BJ (cell line): ENCODE measurements around the gene KIF13A. TPM values are rescaled to one million over a fixed set of nuclear protein-coding genes. Genes with fewer than 3 reads are reported as not detected.

Experiments
- CTCF ChIA-PET: fragments of 350-600 bp; formaldehyde crosslinking; extraction: SDS; loops from one replicate; lab custom pipeline; 2021; ENCODE audit warnings: antibody characterized with exemption, inconsistent platforms; lab: Yijun Ruan, JAX
- POLR2A ChIA-PET: fragments of 300-600 bp; sonication (Branson Sonifier 250); formaldehyde crosslinking; extraction: SDS; loops from one replicate; lab custom pipeline; 2021; ENCODE audit warnings: antibody characterized with exemption; lab: Charles Lee
- DNase-seq: peaks from one replicate; pipeline ENCODE4 v3.0.0-alpha.2; 2011; ENCODE audit warnings: low read depth
- H3K27me3 ChIP-seq: 2 replicates; pipeline ENCODE4 v1.6.0; 2011; ENCODE audit warnings: low read length; ENCODE audit not compliant: control insufficient read depth, insufficient read depth
- H3K36me3 ChIP-seq: 2 replicates; pipeline ENCODE4 v1.5.1; 2011; ENCODE audit warnings: low read length; ENCODE audit not compliant: control insufficient read depth, insufficient read depth
- H3K4me3 ChIP-seq: 2 replicates; pipeline ENCODE4 v1.5.1; 2011; ENCODE audit warnings: low read depth, mild to moderate bottlenecking, control low read depth, low read length
- polyA plus RNA-seq: library from polyadenylated mRNA; depleted of rRNA; stranded (reverse); fragments of >200 nt; gene quantifications from 2 replicates; pipeline ENCODE4 v1.2.3, GENCODE V29; 2011
- TF ChIP-seq, protein P1 (sequence below): IDR thresholded peaks from 2 replicates; pipeline ENCODE4 v1.5.1; 2011; ENCODE audit warnings: low read depth, mild to moderate bottlenecking, control low read depth, inconsistent platforms, low read length, moderate library complexity; ENCODE audit not compliant: insufficient read depth

Gene KIF13A
- polyA plus RNA-seq, 1 experiment: 41.4 TPM

DNA sequence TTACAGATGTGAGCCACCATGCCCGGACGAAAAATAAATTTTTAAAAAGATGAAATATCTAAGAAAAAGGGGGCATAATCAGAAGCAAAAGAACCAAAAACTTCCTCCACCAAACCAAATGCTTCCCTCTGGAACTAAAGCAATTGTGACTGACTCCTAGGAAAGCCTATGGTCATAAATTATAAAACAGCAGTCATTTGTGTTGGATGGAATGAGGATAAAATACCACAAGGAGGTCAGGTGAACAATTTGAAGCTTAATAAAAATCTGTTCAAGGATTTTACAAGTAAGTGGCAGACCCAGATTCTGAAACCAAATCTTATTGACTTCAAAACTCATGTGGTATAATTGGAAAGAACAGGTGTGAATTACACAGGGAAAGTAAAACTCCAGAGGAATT lies 114.5 kb downstream of the KIF13A start:
- CTCF ChIA-PET: no interaction called here
- TF ChIP-seq, protein P1, sequence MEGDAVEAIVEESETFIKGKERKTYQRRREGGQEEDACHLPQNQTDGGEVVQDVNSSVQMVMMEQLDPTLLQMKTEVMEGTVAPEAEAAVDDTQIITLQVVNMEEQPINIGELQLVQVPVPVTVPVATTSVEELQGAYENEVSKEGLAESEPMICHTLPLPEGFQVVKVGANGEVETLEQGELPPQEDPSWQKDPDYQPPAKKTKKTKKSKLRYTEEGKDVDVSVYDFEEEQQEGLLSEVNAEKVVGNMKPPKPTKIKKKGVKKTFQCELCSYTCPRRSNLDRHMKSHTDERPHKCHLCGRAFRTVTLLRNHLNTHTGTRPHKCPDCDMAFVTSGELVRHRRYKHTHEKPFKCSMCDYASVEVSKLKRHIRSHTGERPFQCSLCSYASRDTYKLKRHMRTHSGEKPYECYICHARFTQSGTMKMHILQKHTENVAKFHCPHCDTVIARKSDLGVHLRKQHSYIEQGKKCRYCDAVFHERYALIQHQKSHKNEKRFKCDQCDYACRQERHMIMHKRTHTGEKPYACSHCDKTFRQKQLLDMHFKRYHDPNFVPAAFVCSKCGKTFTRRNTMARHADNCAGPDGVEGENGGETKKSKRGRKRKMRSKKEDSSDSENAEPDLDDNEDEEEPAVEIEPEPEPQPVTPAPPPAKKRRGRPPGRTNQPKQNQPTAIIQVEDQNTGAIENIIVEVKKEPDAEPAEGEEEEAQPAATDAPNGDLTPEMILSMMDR: no peak
- H3K36me3 ChIP-seq: no peaks in the 10 kb centered on the region
- H3K27me3 ChIP-seq: no peaks in the 10 kb centered on the region
- POLR2A ChIA-PET: no interaction called here
- no peak for DNase-seq
- no peak overlapping the region for H3K4me3 ChIP-seq

DNA sequence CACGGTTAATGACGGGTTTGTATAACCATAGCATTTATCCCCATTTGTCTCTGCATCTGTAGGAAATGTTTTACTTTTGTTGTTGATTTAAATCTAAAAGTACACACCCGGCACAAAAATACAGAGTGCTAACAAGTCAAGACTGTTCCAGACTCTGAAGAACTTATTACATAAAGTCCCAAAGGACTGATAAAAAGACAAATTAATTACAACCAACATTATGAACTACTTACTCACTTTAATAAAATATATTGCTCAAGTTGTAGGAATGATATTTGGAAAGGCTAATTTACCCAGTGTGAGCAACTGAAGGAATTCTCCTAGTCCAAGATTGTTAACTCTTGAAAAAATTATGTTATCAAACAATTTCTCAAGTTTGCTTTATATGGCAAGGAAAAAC lies 115.6 kb downstream of the KIF13A start:
- TF ChIP-seq, protein P1: no peak
- Histone ChIP-seq H3K4me3 (no peak overlapping the region), H3K36me3 (no peaks in the 10 kb centered on the region), H3K27me3 (no peaks in the 10 kb centered on the region)
- POLR2A ChIA-PET: no interaction called here
- no peak for DNase-seq
- CTCF ChIA-PET: interaction anchor here (0.5 to 1.0 kb wide), 2 partner anchors 9 to 170 kb away, joined by 3 to 4 read pairs; no protein-coding TSS in a partner anchor

DNA sequence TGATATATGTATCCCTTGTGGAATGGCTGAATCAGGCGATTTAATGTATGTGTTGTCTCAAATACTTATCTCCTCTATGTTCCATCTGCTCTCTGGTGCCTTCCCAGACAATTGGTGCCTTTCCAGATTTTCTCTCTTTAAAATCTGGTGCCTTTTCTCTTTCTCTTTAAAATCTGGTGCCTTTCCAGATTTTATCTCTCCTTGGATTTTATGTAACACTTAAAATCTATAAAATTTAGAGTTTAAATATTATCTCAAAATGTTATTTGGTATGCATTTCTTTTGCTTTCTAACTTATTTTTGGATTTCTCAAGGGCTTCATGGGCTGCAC lies 116.3 kb downstream of the KIF13A start:
- no peaks in the 10 kb centered on the region for H3K36me3 ChIP-seq
- TF ChIP-seq, protein P1: no peak
- no peaks in the 10 kb centered on the region for H3K27me3 ChIP-seq
- no peak for DNase-seq
- ChIA-PET POLR2A (no interaction called here), CTCF (interaction anchor here (1.0 kb wide), 1 partner anchor 10 kb away, joined by 3 read pairs; no protein-coding TSS in a partner anchor)
- H3K4me3 ChIP-seq: no peak overlapping the region

DNA sequence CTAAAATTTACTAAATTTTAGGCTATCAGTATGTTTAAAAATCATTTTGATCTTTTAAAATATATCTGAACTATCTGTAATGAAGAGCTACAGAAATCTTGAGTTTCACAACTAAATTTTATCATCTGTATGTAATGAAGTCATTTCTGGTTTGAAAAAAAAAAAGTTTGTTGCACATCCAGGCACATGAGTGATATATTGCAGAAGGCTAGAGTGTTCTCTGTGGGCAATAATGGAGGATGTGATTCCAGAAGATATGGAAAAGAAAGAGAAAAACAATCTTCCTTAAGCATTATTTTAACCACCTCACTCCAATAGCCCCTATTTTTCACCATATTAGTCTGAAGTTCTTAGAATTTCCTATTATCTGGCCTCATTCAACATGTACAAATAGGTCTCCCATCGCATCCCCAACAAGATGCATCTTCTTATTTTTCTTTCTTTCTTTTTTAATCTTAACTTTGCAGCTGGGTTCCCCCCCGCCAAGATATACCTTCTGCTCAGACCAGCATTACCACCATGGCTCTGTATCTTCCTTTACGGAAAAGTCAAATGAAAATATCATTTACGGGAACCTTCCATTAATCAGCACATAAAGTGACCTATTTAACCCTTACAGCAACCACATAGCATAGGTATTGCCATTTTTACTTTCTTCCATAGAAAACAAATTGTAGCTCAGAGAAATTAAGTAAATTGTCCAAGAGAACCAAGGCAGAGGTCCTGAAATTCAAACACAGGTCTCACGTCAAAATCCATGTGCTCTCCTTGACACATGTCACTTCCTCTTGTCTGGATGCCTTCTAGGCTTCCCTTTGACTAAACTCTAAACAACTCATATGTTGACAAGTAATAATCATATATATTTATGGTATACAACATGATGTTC lies 116.9 kb downstream of the KIF13A start:
- H3K4me3 ChIP-seq: no peak overlapping the region
- POLR2A ChIA-PET: no interaction called here
- no peak for DNase-seq

DNA sequence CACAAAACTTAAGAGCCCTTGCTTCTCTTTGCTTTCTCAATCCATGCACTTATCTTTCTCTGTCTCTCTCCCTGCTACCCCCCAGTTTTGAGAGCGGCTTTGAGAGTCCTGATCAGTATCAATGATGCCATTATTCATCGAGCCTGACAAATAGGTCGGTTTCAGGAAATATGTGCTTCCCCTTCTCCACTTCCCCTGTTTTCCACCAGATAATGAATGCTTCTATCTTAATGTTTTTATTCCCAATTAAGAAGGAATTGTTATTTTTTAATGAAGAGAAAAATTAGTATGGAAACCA lies 117.7 kb downstream of the KIF13A start:
- Histone ChIP-seq H3K36me3 (no peaks in the 10 kb centered on the region), H3K4me3 (no peak overlapping the region), H3K27me3 (no peaks in the 10 kb centered on the region)
- TF ChIP-seq, protein P1: no peak
- DNase-seq: no peak
- ChIA-PET POLR2A (no interaction called here), CTCF (no interaction called here)

More for the DNA sequence above, 116.9 kb downstream of the KIF13A start:
- TF ChIP-seq, protein P1: no peak
- H3K27me3 ChIP-seq: no peaks in the 10 kb centered on the region
- CTCF ChIA-PET: no interaction called here
- H3K36me3 ChIP-seq: no peaks in the 10 kb centered on the region
